GM21528 (cell line): ENCODE data around the gene SCFD2.

Experiments used
- ATAC-seq: cut with Tn5 transposase; IDR thresholded peaks from one replicate; pipeline ENCODE4 v1.9.1; 2021; ENCODE audit warnings: mild to moderate bottlenecking, moderate library complexity; ENCODE audit not compliant: unreplicated experiment, low FRiP score

Gene SCFD2

GRCh38 chr4:53022513-53023100 is 343.3 kb downstream of the SCFD2 start:
- ATAC-seq: no peak

GRCh38 chr4:53021754-53022512 is 343.9 kb downstream of the SCFD2 start:
- ATAC-seq: no peak

GRCh38 chr4:53019485-53020382 is 346.1 kb downstream of the SCFD2 start:
- no peak for ATAC-seq

GRCh38 chr4:53018471-53018870 is 347.4 kb downstream of the SCFD2 start:
- no peak for ATAC-seq

- ATAC-seq: no peak
Measured at GRCh38 chr4:53016099-53016820, 349.6 kb downstream of the SCFD2 start.

GRCh38 chr4:53015681-53016080 is 350.2 kb downstream of the SCFD2 start:
- no peak for ATAC-seq

- no peak for ATAC-seq
Measured at GRCh38 chr4:53014881-53015280, 351.0 kb downstream of the SCFD2 start.

GRCh38 chr4:53013873-53014775 is 351.7 kb downstream of the SCFD2 start:
- no peak for ATAC-seq

GRCh38 chr4:53012738-53013137 is 353.1 kb downstream of the SCFD2 start:
- ATAC-seq: peak; percentile 86

GRCh38 chr4:53011259-53011905 is 354.5 kb downstream of the SCFD2 start:
- ATAC-seq: no peak

GRCh38 chr4:53010318-53010717 is 355.5 kb downstream of the SCFD2 start:
- ATAC-seq: no peak

GRCh38 chr4:53009824-53010223 is 356.0 kb downstream of the SCFD2 start:
- ATAC-seq: no peak

GRCh38 chr4:53007024-53007423 is 358.8 kb downstream of the SCFD2 start:
- ATAC-seq: no peak

GRCh38 chr4:53005808-53006207 is 360.1 kb downstream of the SCFD2 start:
- no peak for ATAC-seq

- no peak for ATAC-seq
Measured at GRCh38 chr4:53005149-53005546, 360.7 kb downstream of the SCFD2 start.

GRCh38 chr4:53004497-53005148 is 361.2 kb downstream of the SCFD2 start:
- no peak for ATAC-seq

- no peak for ATAC-seq
Measured at GRCh38 chr4:53003959-53004358, 361.9 kb downstream of the SCFD2 start.

- no peak for ATAC-seq
Measured at GRCh38 chr4:53000560-53000959, 365.3 kb downstream of the SCFD2 start.

- no peak for ATAC-seq
Measured at GRCh38 chr4:52999626-53000025, 366.2 kb downstream of the SCFD2 start.
